IMR-90 (cell line): ENCODE measurements around the gene GMFB. TPM values are rescaled to one million over a fixed set of nuclear protein-coding genes. Genes with fewer than 3 reads are reported as not detected.

Experiments
- ATAC-seq: fragments of 200-7000 bp; cut with Tn5 transposase; 2 replicates; pipeline ENCODE4 v1.9.1; 2020; ENCODE audit warnings: low read depth, mild to moderate bottlenecking, moderate library complexity
- BruUV-seq: library from RNA; stranded (reverse); fragments of 400-500 nt; replicated peaks from 2 replicates; lab custom pipeline; 2021; lab: Mats Ljungman, UMichigan
- CTCF ChIA-PET: fragments of 300-600 bp; formaldehyde crosslinking; extraction: SDS; loops from one replicate; lab custom pipeline; 2021; ENCODE audit warnings: antibody characterized with exemption; lab: Yijun Ruan, JAX
- POLR2A ChIA-PET: fragments of 300-600 bp; sonication (Branson Sonifier 250); formaldehyde crosslinking; loops from one replicate; lab custom pipeline; 2022; ENCODE audit warnings: antibody characterized with exemption; ENCODE audit not compliant: unreplicated experiment; lab: Charles Lee
- DNase-seq: peaks from one replicate; pipeline ENCODE4 v3.0.0; 2013
- H2AFZ ChIP-seq: replicated peaks from 2 replicates; pipeline ENCODE3; 2013; ENCODE audit warnings: low read length, mild to moderate bottlenecking; ENCODE audit not compliant: poor library complexity
- H2AK5ac ChIP-seq: 2 replicates; pipeline ENCODE4 v1.6.1; 2013; ENCODE audit warnings: low read depth, low read length, inconsistent platforms
- H2AK9ac ChIP-seq: replicated peaks from 2 replicates; pipeline ENCODE3; 2013; ENCODE audit warnings: mild to moderate bottlenecking, low read depth, low read length, moderate library complexity; ENCODE audit not compliant: poor library complexity
- H2BK120ac ChIP-seq: 2 replicates; pipeline ENCODE4 v1.6.1; 2013; ENCODE audit warnings: low read depth, low read length, inconsistent platforms
- H2BK15ac ChIP-seq: 3 replicates; pipeline ENCODE4 v1.6.1; 2013; ENCODE audit warnings: low read depth, low read length, inconsistent platforms
- H2BK20ac ChIP-seq: 2 replicates; pipeline ENCODE4 v1.6.1; 2013; ENCODE audit warnings: low read depth, mild to moderate bottlenecking, inconsistent platforms, low read length, moderate library complexity
- H2BK5ac ChIP-seq: 2 replicates; pipeline ENCODE4 v1.6.1; 2013; ENCODE audit warnings: mild to moderate bottlenecking, low read depth, low read length, inconsistent platforms; ENCODE audit not compliant: poor library complexity, severe bottlenecking
- H3K14ac ChIP-seq: replicated peaks from 2 replicates; pipeline ENCODE4 v1.6.1; 2013; ENCODE audit warnings: low read depth, low read length, inconsistent platforms
- H3K18ac ChIP-seq: 2 replicates; pipeline ENCODE4 v1.6.1; 2013; ENCODE audit warnings: low read depth, low read length, control low read depth
- H3K23ac ChIP-seq: 2 replicates; pipeline ENCODE4 v1.6.1; 2013; ENCODE audit warnings: low read depth, low read length, inconsistent platforms
- H3K27ac ChIP-seq: 2 replicates; pipeline ENCODE4 v1.5.1; 2013; ENCODE audit warnings: mild to moderate bottlenecking, control low read depth, low read length; ENCODE audit not compliant: insufficient read depth
- H3K27me3 ChIP-seq: 2 replicates; pipeline ENCODE4 v1.6.1; 2013; ENCODE audit warnings: low read length; ENCODE audit not compliant: control insufficient read depth, insufficient read depth
- H3K36me3 ChIP-seq: 2 replicates; pipeline ENCODE4 v1.6.1; 2013; ENCODE audit warnings: low read length, mixed read lengths; ENCODE audit not compliant: control insufficient read depth, insufficient read depth
- H3K4ac ChIP-seq: 2 replicates; pipeline ENCODE4 v1.6.1; 2013; ENCODE audit warnings: low read depth, low read length, inconsistent platforms
- H3K4me1 ChIP-seq: 2 replicates; pipeline ENCODE4 v1.6.1; 2013; ENCODE audit warnings: low read length, mixed read lengths; ENCODE audit not compliant: control insufficient read depth, insufficient read depth
- H3K4me2 ChIP-seq: 2 replicates; pipeline ENCODE4 v1.6.1; 2013; ENCODE audit warnings: low read depth, mild to moderate bottlenecking, control low read depth, low read length, moderate library complexity
- H3K4me3 ChIP-seq: 2 replicates; pipeline ENCODE4 v1.5.1; 2013; ENCODE audit warnings: low read depth, mild to moderate bottlenecking, control low read depth, low read length, moderate library complexity; ENCODE audit not compliant: insufficient read depth
- H3K56ac ChIP-seq: 2 replicates; pipeline ENCODE4 v1.6.1; 2013; ENCODE audit warnings: low read length, inconsistent platforms; ENCODE audit not compliant: insufficient read depth; ENCODE audit errors: extremely low read depth
- H3K79me1 ChIP-seq, 2 experiments: 2 replicates each; pipeline ENCODE4 v1.6.1; 2013; ENCODE audit warnings: low read length in 2 of 2, inconsistent platforms in 1 of 2, low read depth in 1 of 2
- H3K9ac ChIP-seq: 2 replicates; pipeline ENCODE4 v1.6.1; 2013; ENCODE audit warnings: low read depth, low read length, control low read depth
- H3K9me1 ChIP-seq: 2 replicates; pipeline ENCODE4 v1.6.1; 2013; ENCODE audit warnings: low read length, inconsistent platforms; ENCODE audit not compliant: insufficient read depth
- H3K9me3 ChIP-seq: 2 replicates; pipeline ENCODE4 v1.6.1; 2013; ENCODE audit warnings: low read length; ENCODE audit not compliant: control insufficient read depth, insufficient read depth
- H4K20me1 ChIP-seq: 2 replicates; pipeline ENCODE4 v1.6.1; 2013; ENCODE audit warnings: low read length, inconsistent platforms; ENCODE audit not compliant: insufficient read depth
- H4K5ac ChIP-seq: 2 replicates; pipeline ENCODE4 v1.6.1; 2013; ENCODE audit warnings: mild to moderate bottlenecking, low read depth, low read length, control low read depth
- H4K8ac ChIP-seq, 2 experiments: 2 replicates each; pipeline ENCODE4 v1.6.1; 2013; ENCODE audit warnings: low read depth in 2 of 2, low read length in 2 of 2, control low read depth in 1 of 2, inconsistent platforms in 1 of 2
- H4K91ac ChIP-seq: 2 replicates; pipeline ENCODE4 v1.6.1; 2013; ENCODE audit warnings: low read depth, low read length, inconsistent platforms; ENCODE audit not compliant: insufficient read depth
- BHLHE40 ChIP-seq: fragments of 150-350 bp; IDR thresholded peaks from 2 replicates; pipeline ENCODE4 v1.6.1; 2016; ENCODE audit warnings: mild to moderate bottlenecking, low read depth, low read length
- ELK1 ChIP-seq: fragments of 150-350 bp; IDR thresholded peaks from 2 replicates; pipeline ENCODE4 v1.6.1; 2016; ENCODE audit warnings: low read depth, mild to moderate bottlenecking, low read length, moderate library complexity, borderline replicate concordance
- FOS ChIP-seq: fragments of 150-350 bp; IDR thresholded peaks from 2 replicates; pipeline ENCODE4 v1.6.1; 2016; ENCODE audit warnings: low read depth, low read length
- MAFK ChIP-seq: IDR thresholded peaks from 2 replicates; pipeline ENCODE4 v1.6.1; 2012; ENCODE audit warnings: low read depth, low read length, improper control_type of control experiment
- MAZ ChIP-seq: IDR thresholded peaks from 2 replicates; pipeline ENCODE4 v1.6.1; 2012; ENCODE audit warnings: low read depth, mild to moderate bottlenecking, low read length, improper control_type of control experiment, moderate library complexity, borderline replicate concordance
- MXI1 ChIP-seq: IDR thresholded peaks from 2 replicates; pipeline ENCODE4 v1.6.1; 2012; ENCODE audit warnings: low read depth, mild to moderate bottlenecking, low read length, moderate library complexity, borderline replicate concordance
- NFE2L2 ChIP-seq: fragments of 150-350 bp; IDR thresholded peaks from 2 replicates; pipeline ENCODE4 v1.6.1; 2016; ENCODE audit warnings: low read depth, mild to moderate bottlenecking, low read length
- POLR2A ChIP-seq: IDR thresholded peaks from 2 replicates; pipeline ENCODE4 v1.6.1; 2012; ENCODE audit warnings: mild to moderate bottlenecking, low read depth, low read length
- RAD21 ChIP-seq: IDR thresholded peaks from 2 replicates; pipeline ENCODE4 v1.6.1; 2012; ENCODE audit warnings: low read length, improper control_type of control experiment
- RCOR1 ChIP-seq: IDR thresholded peaks from 2 replicates; pipeline ENCODE4 v1.6.1; 2012; ENCODE audit warnings: mild to moderate bottlenecking, low read length, improper control_type of control experiment; ENCODE audit not compliant: insufficient replicate concordance
- RFX5 ChIP-seq: IDR thresholded peaks from 2 replicates; pipeline ENCODE4 v1.8.0; 2012; ENCODE audit warnings: low read depth, mild to moderate bottlenecking, low read length, moderate library complexity
- SMC3 ChIP-seq: fragments of 150-350 bp; IDR thresholded peaks from 2 replicates; pipeline ENCODE4 v1.6.1; 2016; ENCODE audit warnings: low read depth, mild to moderate bottlenecking, antibody characterized with exemption, low read length, moderate library complexity
- USF2 ChIP-seq: fragments of 150-350 bp; IDR thresholded peaks from 2 replicates; pipeline ENCODE4 v1.6.1; 2017; ENCODE audit warnings: mild to moderate bottlenecking, antibody characterized with exemption, low read length, low read depth
- WGBS, 2 experiments: methylation state at CpG; one replicate each; pipeline versions ENCODE4 v1.1.5 to v1.1.7; 2013; ENCODE audit warnings: missing lambda C conversion rate in 2 of 2; ENCODE audit not compliant: insufficient read length in 1 of 2; ENCODE audit errors: extremely low coverage in 2 of 2; 5-methylcytosine and 5-hydroxymethylcytosine counted together
- dilution Hi-C: fragments of 300-500 bp; cut with HindIII; formaldehyde crosslinking; loops from one replicate; pipeline ENCODE4 v1.14.3; 2018; ENCODE audit warnings: low sequenced_read_pairs; ENCODE audit not compliant: unreplicated experiment
- in situ Hi-C: fragments of 300-500 bp; cut with MboI; formaldehyde crosslinking; loops from 3 replicates; pipeline ENCODE4 v1.14.3; 2019; ENCODE audit warnings: low sequenced_read_pairs, inconsistent platforms, mixed read lengths
- intact Hi-C: fragments of 100-400 bp; cut with micrococcal nuclease; formaldehyde crosslinking; loops from 2 replicates; pipeline ENCODE4 v1.10.0; 2022
- polyA plus RNA-seq, 3 experiments: library from polyadenylated mRNA; depleted of rRNA; stranded (reverse); fragments of >200 nt; gene quantifications; 2 replicates each; pipeline ENCODE4 v1.2.3, GENCODE V29; 2012; ENCODE audit warnings: low replicate concordance in 1 of 3
- total RNA-seq: library from RNA; depleted of rRNA; stranded (reverse); fragments of >200 nt; gene quantifications from 2 replicates; pipeline ENCODE4 v1.2.3, GENCODE V29; 2012

Gene GMFB
- total and polyA plus RNA-seq, 2 of the 4 experiments (the other 2 are of a cell fraction): 22.4 to 59.1 TPM

- H2BK5ac ChIP-seq: no peak overlapping the region
- no TSS peak for BruUV-seq
- in situ Hi-C loops (no loop called here), dilution Hi-C loops (no loop called here), intact Hi-C loops (no loop called here)
- H3K4me2 ChIP-seq: no peak overlapping the region
- no peak overlapping the region for H2AK9ac ChIP-seq
- no peak overlapping the region for H3K4ac ChIP-seq
- H3K9me1 ChIP-seq: no peaks in the 10 kb centered on the region
- DNase-seq (peak; percentile 17), ATAC-seq (no peak; the same call in 1 of the 2 replicates)
- H2AK5ac ChIP-seq: no peak overlapping the region
- H4K5ac ChIP-seq: no peak overlapping the region
- H3K9ac ChIP-seq: no peak overlapping the region
- H3K4me3 ChIP-seq: no peak overlapping the region
- H2AFZ ChIP-seq: no peak overlapping the region
- H2BK120ac ChIP-seq: no peak overlapping the region
- no peak overlapping the region for H3K18ac ChIP-seq
- no peak overlapping the region for H3K27ac ChIP-seq
- no peak for TF ChIP-seq MAZ
- TF ChIP-seq RFX5: no peak
- TF ChIP-seq ELK1: no peak
- no peak for TF ChIP-seq RCOR1
- no peak for TF ChIP-seq MAFK
- TF ChIP-seq FOS: no peak
- no peak for TF ChIP-seq USF2
- no peak for TF ChIP-seq NFE2L2
- TF ChIP-seq MXI1: no peak
- no peak for TF ChIP-seq SMC3
- TF ChIP-seq RAD21: no peak
- TF ChIP-seq POLR2A: no peak
- TF ChIP-seq BHLHE40: no peak
- no peak overlapping the region for H2BK15ac ChIP-seq
- ChIA-PET CTCF (interaction anchor here (0.7 kb wide), 1 partner anchor 17 kb away, joined by 3 read pairs; no protein-coding TSS in a partner anchor), POLR2A (no interaction called here)
- H3K14ac ChIP-seq: no peak overlapping the region
- 100% methylated on average over 1 of the region's 2 CpGs; no CpG with 5 or more reads in 1 of the 2 experiments for WGBS, 2 experiments
- no peaks in the 10 kb centered on the region for H3K9me3 ChIP-seq
- no peak overlapping the region for H4K91ac ChIP-seq
- H3K23ac ChIP-seq: no peak overlapping the region
- H3K79me1 ChIP-seq: peaks cover 6 to 7% of the 10 kb centered on the region in 2 experiments
- H4K20me1 ChIP-seq: no peaks in the 10 kb centered on the region
- no peak overlapping the region for H2BK20ac ChIP-seq
- peaks cover 8% of the 10 kb centered on the region for H3K36me3 ChIP-seq
- H3K27me3 ChIP-seq: no peaks in the 10 kb centered on the region
- no peak overlapping the region for H4K8ac ChIP-seq
- no peak overlapping the region for H3K56ac ChIP-seq
- H3K4me1 ChIP-seq: no peaks in the 10 kb centered on the region
Observed at GRCh38 chr14:54474232-54474793, 14.5 kb downstream of the GMFB start.
